ENCODE measurements around the gene BCL6B.

Gene BCL6B

DNA sequence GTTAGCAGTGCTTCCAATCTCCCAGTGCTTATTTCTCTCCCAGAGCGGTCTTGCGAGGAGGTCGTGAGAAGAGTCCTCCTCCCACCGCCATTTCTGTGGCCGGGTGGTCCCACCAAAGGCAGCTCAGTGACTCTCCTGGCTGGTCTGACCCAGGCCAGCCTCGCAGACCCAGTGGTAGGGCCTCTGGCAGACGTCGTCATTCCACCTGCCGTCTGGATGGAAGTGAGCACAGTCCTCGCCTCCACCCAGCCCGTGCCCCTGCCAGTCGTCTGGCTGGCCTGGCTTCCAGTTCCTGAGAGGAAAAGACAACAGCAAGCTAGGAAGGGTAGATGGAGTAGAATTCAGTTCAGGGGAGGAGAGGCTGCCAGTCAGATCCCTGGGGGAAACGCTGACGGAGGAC lies 52.1 kb downstream of the BCL6B start:
- no peak for TF ChIP-seq POLR2A (IDR thresholded peaks at IDR 0.05; ENCODE audit: low read depth, low read length)
- TF ChIP-seq TAF1 (IDR thresholded peaks at IDR 0.05; ENCODE audit: borderline replicate concordance, low read depth, low read length), result no peak
- TF ChIP-seq POLR2AphosphoS5 (IDR thresholded peaks at IDR 0.05; ENCODE audit: low read depth, low read length), result no peak
- FAIRE-seq (no peak), DNase-seq (ENCODE audit: insufficient read length) (no peak)

DNA sequence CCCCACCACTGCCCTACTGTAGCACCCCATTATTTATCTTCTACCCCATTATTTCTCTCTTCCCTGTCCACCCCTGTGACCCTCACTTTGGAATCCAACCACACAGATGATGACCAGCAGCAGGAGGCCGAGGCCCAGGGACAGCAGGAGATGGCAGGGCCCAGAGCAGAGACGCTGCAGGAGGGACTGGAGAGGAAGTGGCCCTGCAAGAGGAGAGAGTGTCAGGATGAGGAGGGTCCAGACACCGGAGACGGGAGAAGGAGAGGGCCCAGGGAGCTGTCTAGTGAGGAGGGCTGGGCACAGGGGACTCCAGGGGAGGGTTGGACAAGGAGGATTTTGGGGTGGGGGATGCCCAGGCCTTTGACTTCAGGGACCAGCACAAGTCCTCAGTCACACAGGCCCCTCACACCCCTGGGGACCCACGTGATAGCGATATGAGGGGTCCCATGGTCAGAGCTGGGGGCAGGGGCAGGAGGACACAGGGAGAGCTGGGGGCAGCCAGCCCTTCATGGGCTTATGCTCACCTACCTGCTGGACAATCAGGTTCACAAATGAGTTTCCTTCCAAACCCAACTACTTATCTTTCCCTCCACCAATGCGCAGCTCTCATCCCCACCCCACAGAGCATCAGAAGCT lies 55.2 kb downstream of the BCL6B start:
- FAIRE-seq (no peak), DNase-seq (ENCODE audit: insufficient read length) (no peak)
- TF ChIP-seq POLR2AphosphoS5 (IDR thresholded peaks at IDR 0.05; ENCODE audit: low read depth, low read length) (no peak), POLR2A (IDR thresholded peaks at IDR 0.05; ENCODE audit: low read depth, low read length) (no peak), TAF1 (IDR thresholded peaks at IDR 0.05; ENCODE audit: borderline replicate concordance, low read depth, low read length) (no peak)

DNA sequence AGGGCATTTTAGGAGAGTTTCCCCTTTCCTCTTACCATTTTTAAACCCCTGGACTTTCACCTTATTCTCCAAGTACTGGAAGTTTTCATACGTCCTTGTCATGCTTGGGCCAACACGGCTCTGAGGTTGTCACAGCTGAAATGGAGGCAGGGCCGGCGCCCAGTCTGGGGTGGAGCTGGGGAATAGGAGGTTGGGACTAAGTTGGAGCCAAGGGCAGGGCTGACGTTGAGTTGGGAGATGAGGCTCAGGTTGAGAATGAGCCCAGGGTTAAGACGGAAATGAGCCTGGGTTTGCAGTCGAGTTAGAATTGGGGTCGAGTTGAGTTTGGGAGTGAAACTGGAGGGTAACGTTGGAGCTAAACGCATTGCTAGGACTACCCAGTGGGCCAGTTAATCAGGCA lies 55.9 kb downstream of the BCL6B start:
- DNase-seq (ENCODE audit: insufficient read length), result no peak
- TF ChIP-seq POLR2AphosphoS5 (IDR thresholded peaks at IDR 0.05; ENCODE audit: low read depth, low read length), result no peak
- TF ChIP-seq POLR2A (IDR thresholded peaks at IDR 0.05; ENCODE audit: low read depth, low read length), result no peak
- TF ChIP-seq TAF1 (IDR thresholded peaks at IDR 0.05; ENCODE audit: borderline replicate concordance, low read depth, low read length), result no peak
- no peak for FAIRE-seq
